Measurements from ENCODE around the gene SERPINE3. TPM values are rescaled to one million over a fixed set of nuclear protein-coding genes. Genes with fewer than 3 reads are reported as not detected.

SERPINE3 gene
- total RNA-seq, 4 donors from 2014 or later: not detected

DNA sequence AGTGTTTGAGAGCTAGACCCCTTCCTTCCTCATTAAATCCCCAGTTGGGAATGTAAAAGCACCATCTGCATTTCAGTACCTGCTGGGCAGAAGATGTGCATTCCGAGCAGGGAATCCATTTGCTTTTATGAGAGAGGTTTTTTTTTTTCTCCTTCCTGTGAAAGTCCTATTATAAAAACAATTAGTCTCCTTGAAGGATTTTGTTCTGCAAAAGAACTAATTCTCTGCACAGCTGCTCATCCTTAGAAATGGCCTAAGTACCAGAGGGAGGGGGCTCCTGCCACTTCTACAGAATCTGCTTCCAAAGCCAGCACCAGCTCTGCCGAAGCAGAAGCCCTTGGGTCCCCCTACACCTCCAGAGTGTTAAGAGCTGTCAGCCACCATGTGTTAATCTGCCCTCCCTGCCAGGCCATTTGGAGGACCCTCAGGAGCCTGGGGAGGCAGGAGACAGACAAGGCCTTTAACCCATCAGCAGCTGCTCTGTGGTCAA is 36.4 kb upstream of the SERPINE3 start:
- no peak overlapping the region for H3K27ac ChIP-seq

DNA sequence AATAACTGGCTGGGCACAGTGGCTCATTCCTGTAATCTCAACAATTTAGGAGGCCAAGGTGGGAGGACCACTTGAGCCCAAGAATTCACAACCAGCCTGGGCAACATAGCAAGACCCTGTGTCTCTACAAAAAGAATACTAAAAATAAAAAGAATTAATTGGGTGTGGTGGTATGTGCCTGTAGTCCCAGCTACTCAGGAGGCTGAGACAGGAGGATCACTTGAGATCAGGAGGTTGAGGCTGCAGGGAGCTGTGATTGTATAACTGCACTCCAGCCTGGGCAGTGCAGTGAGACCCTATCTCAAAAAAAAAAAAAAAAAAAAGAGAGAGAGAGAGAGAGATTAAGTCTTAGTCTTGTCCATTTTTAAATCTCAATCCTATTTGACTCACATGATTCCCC is 35.6 kb upstream of the SERPINE3 start:
- H3K27me3 ChIP-seq: no peaks in the 10 kb centered on the region
- intact Hi-C loops (cut with DNase I): no loop called here
- H3K27ac ChIP-seq: no peak overlapping the region
- TF ChIP-seq, protein P1, sequence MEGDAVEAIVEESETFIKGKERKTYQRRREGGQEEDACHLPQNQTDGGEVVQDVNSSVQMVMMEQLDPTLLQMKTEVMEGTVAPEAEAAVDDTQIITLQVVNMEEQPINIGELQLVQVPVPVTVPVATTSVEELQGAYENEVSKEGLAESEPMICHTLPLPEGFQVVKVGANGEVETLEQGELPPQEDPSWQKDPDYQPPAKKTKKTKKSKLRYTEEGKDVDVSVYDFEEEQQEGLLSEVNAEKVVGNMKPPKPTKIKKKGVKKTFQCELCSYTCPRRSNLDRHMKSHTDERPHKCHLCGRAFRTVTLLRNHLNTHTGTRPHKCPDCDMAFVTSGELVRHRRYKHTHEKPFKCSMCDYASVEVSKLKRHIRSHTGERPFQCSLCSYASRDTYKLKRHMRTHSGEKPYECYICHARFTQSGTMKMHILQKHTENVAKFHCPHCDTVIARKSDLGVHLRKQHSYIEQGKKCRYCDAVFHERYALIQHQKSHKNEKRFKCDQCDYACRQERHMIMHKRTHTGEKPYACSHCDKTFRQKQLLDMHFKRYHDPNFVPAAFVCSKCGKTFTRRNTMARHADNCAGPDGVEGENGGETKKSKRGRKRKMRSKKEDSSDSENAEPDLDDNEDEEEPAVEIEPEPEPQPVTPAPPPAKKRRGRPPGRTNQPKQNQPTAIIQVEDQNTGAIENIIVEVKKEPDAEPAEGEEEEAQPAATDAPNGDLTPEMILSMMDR (IDR thresholded peaks at IDR 0.05): no peak
- TF ChIP-seq POLR2A (IDR thresholded peaks at IDR 0.05): no peak
- H3K36me3 ChIP-seq: no peaks in the 10 kb centered on the region
- no peak for DNase-seq
- H3K4me1 ChIP-seq: no peaks in the 10 kb centered on the region
- no peak overlapping the region for H3K4me3 ChIP-seq
- no peaks in the 10 kb centered on the region for H3K9me3 ChIP-seq

More for the DNA sequence above, 36.4 kb upstream of the SERPINE3 start:
- no peaks in the 10 kb centered on the region for H3K27me3 ChIP-seq
- no peaks in the 10 kb centered on the region for H3K9me3 ChIP-seq
- intact Hi-C loops (cut with DNase I): no loop called here
- no peak for TF ChIP-seq POLR2A (IDR thresholded peaks at IDR 0.05)
- TF ChIP-seq, protein P1 (IDR thresholded peaks at IDR 0.05): no peak
- no peak for DNase-seq
- no peaks in the 10 kb centered on the region for H3K36me3 ChIP-seq
- no peaks in the 10 kb centered on the region for H3K4me1 ChIP-seq
- 81 to 83% methylated on average over 2 of the region's 2 CpGs for WGBS, 2 donors
- H3K4me3 ChIP-seq: no peak overlapping the region

DNA sequence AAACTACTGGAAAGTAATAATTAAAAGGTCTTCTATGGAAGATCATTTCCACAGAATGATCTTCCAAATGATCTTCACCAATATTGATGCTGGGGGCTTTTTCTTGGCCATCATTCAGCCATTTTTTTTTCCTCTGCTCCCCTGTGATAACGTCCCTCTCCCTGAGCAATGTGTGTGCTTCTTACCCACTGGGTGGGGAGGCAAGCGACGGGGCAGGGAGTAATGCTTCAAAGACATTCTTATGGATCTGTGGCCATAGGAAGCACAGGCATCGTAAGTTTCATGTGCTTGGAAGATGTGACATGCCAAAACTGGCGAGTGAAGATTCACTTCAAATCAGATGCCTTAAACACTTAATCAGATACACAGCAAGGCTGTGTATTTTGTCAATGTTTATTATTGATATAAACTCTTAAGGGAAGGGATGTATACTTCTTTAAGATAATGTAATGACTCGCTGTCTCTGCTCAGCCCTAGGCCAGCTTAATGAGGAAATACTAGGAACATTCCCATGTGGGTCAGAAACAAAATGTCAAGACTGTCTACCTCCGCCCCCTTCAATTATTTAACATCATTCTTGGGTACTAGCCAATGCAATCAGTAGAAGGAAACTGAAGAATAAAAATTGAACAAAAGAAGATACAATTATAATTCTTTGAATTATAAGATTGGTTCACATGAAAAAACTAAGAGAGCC is 34.1 kb upstream of the SERPINE3 start:
- no peaks in the 10 kb centered on the region for H3K4me1 ChIP-seq
- no peaks in the 10 kb centered on the region for H3K36me3 ChIP-seq
- no peaks in the 10 kb centered on the region for H3K9me3 ChIP-seq
- H3K27me3 ChIP-seq: no peaks in the 10 kb centered on the region
- intact Hi-C loops (cut with DNase I): no loop called here
- WGBS, 2 donors: 64 to 72% methylated on average over 7 of the region's 7 CpGs
- no peak overlapping the region for H3K27ac ChIP-seq
- TF ChIP-seq, protein P1 (IDR thresholded peaks at IDR 0.05): no peak
- no peak for TF ChIP-seq POLR2A (IDR thresholded peaks at IDR 0.05)
- H3K4me3 ChIP-seq: no peak overlapping the region
- DNase-seq: no peak

- Histone ChIP-seq H3K27ac (no peak overlapping the region), H3K9me3 (no peaks in the 10 kb centered on the region), H3K36me3 (no peaks in the 10 kb centered on the region), H3K4me3 (no peak overlapping the region), H3K27me3 (no peaks in the 10 kb centered on the region), H3K4me1 (no peaks in the 10 kb centered on the region)
- intact Hi-C loops (cut with DNase I): no loop called here
- DNase-seq: no peak
- 60 to 63% methylated on average over 4 to 5 of the region's 6 CpGs for WGBS, 2 donors
- TF ChIP-seq, protein P1 (IDR thresholded peaks at IDR 0.05): no peak
- no peak for TF ChIP-seq POLR2A (IDR thresholded peaks at IDR 0.05)
Measured at GRCh38 chr13:51308781-51309180, 30.7 kb upstream of the SERPINE3 start.

GRCh38 chr13:51311231-51311630 is 28.3 kb upstream of the SERPINE3 start:
- no peaks in the 10 kb centered on the region for H3K4me1 ChIP-seq
- no peak overlapping the region for H3K27ac ChIP-seq
- no peaks in the 10 kb centered on the region for H3K9me3 ChIP-seq
- no peaks in the 10 kb centered on the region for H3K27me3 ChIP-seq
- no peaks in the 10 kb centered on the region for H3K36me3 ChIP-seq
- WGBS, 2 donors: 83 to 89% methylated on average over 2 of the region's 2 CpGs
- DNase-seq: no peak
- H3K4me3 ChIP-seq: no peak overlapping the region
- intact Hi-C loops (cut with DNase I): no loop called here
- TF ChIP-seq POLR2A (IDR thresholded peaks at IDR 0.05): no peak
- TF ChIP-seq, protein P1 (IDR thresholded peaks at IDR 0.05): no peak

Measured in esophagus squamous epithelium (tissue), 5 donors.